ENCODE results near the gene IL3RA. TPM values are rescaled to one million over a fixed set of nuclear protein-coding genes. Genes with fewer than 3 reads are reported as not detected.

Gene IL3RA
- total RNA-seq, 5 donors from 2014 or later (not counting 1 experiment from before 2014, with no cell fraction given): 0.16 to 0.75 (median 0.35) TPM

DNA sequence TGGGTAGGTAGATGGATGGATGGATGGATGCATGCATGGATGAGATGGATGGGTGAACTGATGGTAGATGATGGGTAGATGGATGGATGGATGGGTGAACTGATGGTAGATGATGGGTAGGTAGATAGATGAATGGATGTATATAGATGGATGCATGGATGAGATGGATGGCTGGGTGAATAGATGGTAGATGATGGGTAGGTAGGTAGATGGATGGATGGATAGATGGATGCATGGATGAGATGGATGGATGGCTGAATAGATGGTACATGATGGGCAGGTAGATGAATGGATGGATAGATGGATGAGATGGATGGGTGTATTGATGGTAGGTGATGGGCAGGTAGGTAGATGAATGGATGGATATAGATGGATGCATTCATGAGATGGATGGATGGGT is 70.5 kb downstream of the IL3RA start:
- Mint-ChIP-seq H3K4me1 (no peaks in the 10 kb centered on the region), H3K9me3 (no peaks in the 10 kb centered on the region), H3K27ac (no peak overlapping the region), H3K27me3 (no peaks in the 10 kb centered on the region), H3K36me3 (peaks cover 9% of the 10 kb centered on the region), H3K4me3 (no peak overlapping the region)
- ATAC-seq (replicated peaks in 1 of 4): no peak
- ChIA-PET POLR2A (no interaction called here), CTCF (no interaction called here)
- no peaks in the 10 kb centered on the region for H3K27me3 ChIP-seq (replicated peaks in 1 of 2; ENCODE audit: control insufficient read depth in 2 of 2, extremely low read depth in 1 of 2, insufficient read depth in 2 of 2, low read length in 1 of 2)
- H3K9me3 ChIP-seq: peaks cover 2% of the 10 kb centered on the region
- no peak for DNase-seq
- no peak overlapping the region for H3K27ac ChIP-seq (ENCODE audit: low read length)
- H3K36me3 ChIP-seq (ENCODE audit: control insufficient read depth in 2 of 2, extremely low read depth in 1 of 2, insufficient read depth in 1 of 2, low read length in 1 of 2): peaks cover 6 to 55% of the 10 kb centered on the region in 2 donors
- no peaks in the 10 kb centered on the region for H3K4me1 ChIP-seq (ENCODE audit: control insufficient read depth in 1 of 2, extremely low read depth in 1 of 2, insufficient read depth in 2 of 2, low read length in 2 of 2)
- no peak overlapping the region for H3K4me3 ChIP-seq (ENCODE audit: control insufficient read depth in 1 of 2, extremely low read depth in 1 of 2, low read length in 1 of 2)

DNA sequence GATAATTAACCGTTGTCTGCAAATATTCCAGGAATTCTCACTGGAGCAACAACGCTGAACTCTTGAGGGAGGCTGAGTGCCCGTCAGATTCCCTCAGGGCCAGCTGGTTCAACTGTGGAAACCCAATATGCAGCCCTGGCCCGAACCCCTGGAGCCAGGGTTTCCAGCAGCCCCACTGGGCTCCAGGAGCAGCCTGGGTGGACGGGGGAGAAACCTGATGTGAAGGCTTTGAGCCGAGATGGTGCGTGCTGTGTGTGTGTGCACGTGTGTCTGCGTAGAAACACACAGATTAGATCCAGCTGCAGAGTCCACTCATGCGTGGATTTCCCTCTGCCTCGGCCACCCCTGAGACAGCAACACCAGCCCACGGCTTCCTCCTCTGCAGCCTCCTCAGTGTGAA is 74.7 kb downstream of the IL3RA start:
- H3K27me3 ChIP-seq (replicated peaks in 1 of 2; ENCODE audit: control insufficient read depth in 2 of 2, extremely low read depth in 1 of 2, insufficient read depth in 2 of 2, low read length in 1 of 2): no peaks in the 10 kb centered on the region
- Mint-ChIP-seq H3K4me1 (peaks cover 0 to 6% (median 0%) of the 10 kb centered on the region in 3 donors), H3K27me3 (no peaks in the 10 kb centered on the region), H3K9me3 (no peaks in the 10 kb centered on the region), H3K36me3 (peaks cover 28% of the 10 kb centered on the region), H3K27ac (no peak overlapping the region), H3K4me3 (no peak overlapping the region)
- 86% methylated on average over 11 of the region's 12 CpGs for WGBS (ENCODE audit: insufficient coverage)
- ATAC-seq (replicated peaks in 1 of 4): no peak
- H3K36me3 ChIP-seq (ENCODE audit: control insufficient read depth in 2 of 2, extremely low read depth in 1 of 2, insufficient read depth in 1 of 2, low read length in 1 of 2): peaks cover 13 to 42% of the 10 kb centered on the region in 2 donors
- H3K9me3 ChIP-seq: peaks cover 2% of the 10 kb centered on the region
- no peaks in the 10 kb centered on the region for H3K4me1 ChIP-seq (ENCODE audit: control insufficient read depth in 1 of 2, extremely low read depth in 1 of 2, insufficient read depth in 2 of 2, low read length in 2 of 2)
- no peak overlapping the region for H3K27ac ChIP-seq (ENCODE audit: low read length)
- no peak for DNase-seq
- H3K4me3 ChIP-seq (ENCODE audit: control insufficient read depth in 1 of 2, extremely low read depth in 1 of 2, low read length in 1 of 2): no peak overlapping the region
- CTCF ChIA-PET: no interaction called here
- POLR2A ChIA-PET: no interaction called here

DNA sequence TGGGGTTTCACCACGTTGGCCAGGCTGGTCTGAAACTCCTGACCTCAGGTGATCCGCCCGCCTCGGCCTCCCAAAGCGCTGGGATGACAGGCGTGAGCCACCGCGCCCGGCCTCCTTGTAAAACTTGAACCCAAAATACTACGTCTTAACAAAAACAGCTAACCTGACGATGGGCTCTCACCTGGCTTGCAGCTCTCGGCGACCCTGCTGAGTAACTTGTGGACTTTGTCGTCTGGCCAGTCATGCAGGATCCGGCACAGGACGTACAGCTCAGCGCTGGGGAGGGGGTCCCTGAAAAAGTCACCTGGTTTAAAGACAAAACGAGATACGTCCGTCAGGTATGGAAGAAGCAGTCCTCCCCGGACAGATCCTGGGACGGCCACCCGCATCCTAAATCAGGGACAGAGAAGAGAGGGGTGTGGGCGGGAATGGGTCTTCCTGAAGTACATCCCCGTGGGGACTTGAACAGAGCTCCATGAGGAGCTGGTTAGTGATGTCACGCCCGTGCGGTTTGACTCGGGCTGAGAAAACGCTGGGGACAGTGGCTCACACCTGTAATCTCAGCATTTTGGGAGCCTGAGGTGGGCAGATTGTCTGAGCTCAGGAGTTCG is 76.1 kb downstream of the IL3RA start:
- H3K4me1 ChIP-seq (ENCODE audit: control insufficient read depth in 1 of 2, extremely low read depth in 1 of 2, insufficient read depth in 2 of 2, low read length in 2 of 2): no peaks in the 10 kb centered on the region
- Mint-ChIP-seq H3K36me3 (peaks cover 28% of the 10 kb centered on the region), H3K4me3 (no peak overlapping the region), H3K4me1 (peaks cover 0 to 6% (median 0%) of the 10 kb centered on the region in 3 donors), H3K9me3 (no peaks in the 10 kb centered on the region), H3K27ac (no peak overlapping the region), H3K27me3 (no peaks in the 10 kb centered on the region)
- peaks cover 15 to 33% of the 10 kb centered on the region in 2 donors for H3K36me3 ChIP-seq (ENCODE audit: control insufficient read depth in 2 of 2, extremely low read depth in 1 of 2, insufficient read depth in 1 of 2, low read length in 1 of 2)
- no peak overlapping the region for H3K27ac ChIP-seq (ENCODE audit: low read length)
- no peak overlapping the region for H3K4me3 ChIP-seq (ENCODE audit: control insufficient read depth in 1 of 2, extremely low read depth in 1 of 2, low read length in 1 of 2)
- DNase-seq: no peak
- 93% methylated on average over 27 of the region's 31 CpGs for WGBS (ENCODE audit: insufficient coverage)
- ATAC-seq (replicated peaks in 1 of 4): no peak
- H3K27me3 ChIP-seq (replicated peaks in 1 of 2; ENCODE audit: control insufficient read depth in 2 of 2, extremely low read depth in 1 of 2, insufficient read depth in 2 of 2, low read length in 1 of 2): no peaks in the 10 kb centered on the region
- no peaks in the 10 kb centered on the region for H3K9me3 ChIP-seq
- CTCF ChIA-PET: no interaction called here
- POLR2A ChIA-PET: no interaction called here

DNA sequence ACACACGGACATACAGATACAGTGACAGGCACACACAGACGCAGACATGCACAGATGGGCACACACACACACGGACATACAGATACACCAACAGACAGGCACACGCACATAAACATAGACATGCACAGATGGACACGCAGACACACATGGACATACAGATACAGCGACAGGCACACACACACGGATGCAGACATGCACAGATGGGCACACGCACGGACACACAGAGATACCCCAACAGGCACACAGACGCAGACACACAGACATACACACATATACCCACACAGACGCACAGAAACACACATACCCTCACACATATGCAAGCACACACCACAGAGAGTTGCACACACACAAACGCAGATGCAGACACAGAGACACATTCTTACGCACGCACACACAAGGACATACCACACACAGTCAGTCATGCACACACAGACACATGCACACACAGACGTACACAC is 79.8 kb downstream of the IL3RA start:
- no peak overlapping the region for H3K4me3 ChIP-seq (ENCODE audit: control insufficient read depth in 1 of 2, extremely low read depth in 1 of 2, low read length in 1 of 2)
- H3K27me3 ChIP-seq (replicated peaks in 1 of 2; ENCODE audit: control insufficient read depth in 2 of 2, extremely low read depth in 1 of 2, insufficient read depth in 2 of 2, low read length in 1 of 2): no peaks in the 10 kb centered on the region
- H3K9me3 ChIP-seq: no peaks in the 10 kb centered on the region
- no peak overlapping the region for H3K27ac ChIP-seq (ENCODE audit: low read length)
- ChIA-PET CTCF (no interaction called here), POLR2A (no interaction called here)
- H3K27me3 Mint-ChIP-seq: no peaks in the 10 kb centered on the region
- 87% methylated on average over 15 of the region's 15 CpGs for WGBS (ENCODE audit: insufficient coverage)
- H3K9me3 Mint-ChIP-seq: peaks cover 0 to 8% (median 0%) of the 10 kb centered on the region in 3 donors
- no peaks in the 10 kb centered on the region for H3K4me1 ChIP-seq (ENCODE audit: control insufficient read depth in 1 of 2, extremely low read depth in 1 of 2, insufficient read depth in 2 of 2, low read length in 2 of 2)
- peaks cover 36% of the 10 kb centered on the region for H3K36me3 Mint-ChIP-seq
- DNase-seq (no peak), ATAC-seq (replicated peaks in 1 of 4) (no peak)
- peaks cover 22 to 42% of the 10 kb centered on the region in 2 donors for H3K36me3 ChIP-seq (ENCODE audit: control insufficient read depth in 2 of 2, extremely low read depth in 1 of 2, insufficient read depth in 1 of 2, low read length in 1 of 2)
- H3K4me3 Mint-ChIP-seq: no peak overlapping the region
- H3K4me1 Mint-ChIP-seq: peaks cover 0 to 15% (median 0%) of the 10 kb centered on the region in 3 donors
- no peak overlapping the region for H3K27ac Mint-ChIP-seq

DNA sequence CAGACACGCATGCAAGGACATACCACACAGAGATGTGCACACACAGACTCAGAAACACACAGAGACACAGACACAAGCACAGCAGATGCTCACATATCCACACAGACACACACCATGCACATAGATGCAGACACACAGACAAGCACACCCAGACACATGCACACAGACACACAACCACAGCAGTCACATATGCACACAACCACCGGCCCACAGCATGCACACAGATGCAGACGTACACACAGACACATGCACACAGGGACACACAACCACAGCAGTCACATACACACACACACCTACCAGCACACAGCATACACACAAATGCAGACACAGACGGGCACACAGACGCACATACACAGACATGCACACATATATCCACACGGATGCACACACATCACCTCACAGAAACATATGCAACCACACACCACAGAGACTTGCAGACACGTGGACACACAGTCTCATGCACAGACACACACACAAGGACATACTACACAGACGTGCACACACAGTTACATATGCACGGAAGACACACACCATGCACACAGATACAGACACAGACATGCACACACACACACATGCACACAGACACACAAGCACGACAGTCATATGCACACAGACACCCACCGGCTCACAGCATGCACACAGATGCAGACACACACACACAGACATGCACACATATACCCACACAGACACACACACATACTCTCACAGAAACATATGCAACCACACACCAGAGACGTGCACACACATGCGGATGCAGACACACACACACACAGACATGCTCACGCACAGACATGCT is 80.6 kb downstream of the IL3RA start:
- Histone ChIP-seq H3K4me3 (ENCODE audit: control insufficient read depth in 1 of 2, extremely low read depth in 1 of 2, low read length in 1 of 2) (no peak overlapping the region), H3K27ac (ENCODE audit: low read length) (no peak overlapping the region), H3K9me3 (no peaks in the 10 kb centered on the region), H3K27me3 (replicated peaks in 1 of 2; ENCODE audit: control insufficient read depth in 2 of 2, extremely low read depth in 1 of 2, insufficient read depth in 2 of 2, low read length in 1 of 2) (no peaks in the 10 kb centered on the region), H3K4me1 (ENCODE audit: control insufficient read depth in 1 of 2, extremely low read depth in 1 of 2, insufficient read depth in 2 of 2, low read length in 2 of 2) (no peaks in the 10 kb centered on the region), H3K36me3 (ENCODE audit: control insufficient read depth in 2 of 2, extremely low read depth in 1 of 2, insufficient read depth in 1 of 2, low read length in 1 of 2) (peaks cover 26 to 42% of the 10 kb centered on the region in 2 donors)
- peaks cover 39% of the 10 kb centered on the region for H3K36me3 Mint-ChIP-seq
- DNase-seq (no peak), ATAC-seq (replicated peaks in 1 of 4) (peak in 1 of 4 experiments; percentile 14)
- ChIA-PET POLR2A (no interaction called here), CTCF (no interaction called here)
- no peaks in the 10 kb centered on the region for H3K27me3 Mint-ChIP-seq
- WGBS (ENCODE audit: insufficient coverage): 84% methylated on average over 14 of the region's 14 CpGs
- H3K9me3 Mint-ChIP-seq: peaks cover 6 to 8% (median 7%) of the 10 kb centered on the region in 3 donors
- H3K4me3 Mint-ChIP-seq: no peak overlapping the region
- H3K4me1 Mint-ChIP-seq: peaks cover 0 to 15% (median 0%) of the 10 kb centered on the region in 3 donors
- no peak overlapping the region for H3K27ac Mint-ChIP-seq

DNA sequence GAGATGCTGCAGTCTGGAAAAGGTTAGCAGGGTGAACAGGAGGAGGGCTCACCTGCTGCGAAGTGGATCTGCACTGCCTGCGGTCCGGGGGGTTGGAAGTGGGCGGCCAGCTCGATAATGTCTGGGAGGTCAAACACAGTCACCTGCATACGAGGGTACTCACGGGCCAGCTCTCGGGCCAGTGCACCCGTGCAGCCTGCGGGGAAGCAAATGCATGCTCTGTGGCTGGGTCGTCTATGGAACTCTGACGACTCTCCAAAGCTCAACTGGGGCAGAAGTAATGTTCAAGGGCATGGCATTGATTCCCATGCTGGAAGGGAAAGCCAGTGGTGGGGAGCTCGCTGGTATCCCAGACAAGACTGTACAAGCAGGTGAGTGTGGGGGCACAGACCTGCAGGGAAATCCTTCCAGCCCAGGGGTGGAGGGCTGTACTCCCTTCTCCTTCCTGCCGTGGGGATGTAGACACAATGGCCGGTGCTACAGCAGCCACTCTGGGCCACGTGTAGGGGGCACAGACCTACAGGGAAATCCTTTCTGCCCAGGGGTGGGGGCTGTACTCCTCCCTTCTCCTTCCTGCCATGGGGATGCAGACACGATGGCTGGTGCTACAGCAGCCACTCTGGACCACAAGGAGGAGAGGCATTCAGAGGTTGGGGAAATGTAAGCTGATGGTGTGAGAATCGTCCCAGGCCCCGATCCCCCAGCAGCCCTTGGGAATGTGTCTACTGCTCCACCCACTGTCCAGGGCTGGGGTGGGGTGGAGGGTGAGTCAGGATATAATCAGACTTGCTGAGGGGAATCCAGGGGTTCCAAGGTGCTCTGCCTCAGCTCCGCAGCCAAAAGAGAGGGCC is 81.6 kb downstream of the IL3RA start:
- Histone ChIP-seq H3K36me3 (ENCODE audit: control insufficient read depth in 2 of 2, extremely low read depth in 1 of 2, insufficient read depth in 1 of 2, low read length in 1 of 2) (peaks cover 32 to 42% of the 10 kb centered on the region in 2 donors), H3K27me3 (replicated peaks in 1 of 2; ENCODE audit: control insufficient read depth in 2 of 2, extremely low read depth in 1 of 2, insufficient read depth in 2 of 2, low read length in 1 of 2) (no peaks in the 10 kb centered on the region), H3K9me3 (no peaks in the 10 kb centered on the region), H3K27ac (ENCODE audit: low read length) (no peak overlapping the region), H3K4me1 (ENCODE audit: control insufficient read depth in 1 of 2, extremely low read depth in 1 of 2, insufficient read depth in 2 of 2, low read length in 2 of 2) (no peaks in the 10 kb centered on the region), H3K4me3 (ENCODE audit: control insufficient read depth in 1 of 2, extremely low read depth in 1 of 2, low read length in 1 of 2) (no peak overlapping the region)
- no peak for DNase-seq
- ChIA-PET CTCF (no interaction called here), POLR2A (no interaction called here)
- Mint-ChIP-seq H3K36me3 (peaks cover 38% of the 10 kb centered on the region), H3K27ac (no peak overlapping the region), H3K27me3 (no peaks in the 10 kb centered on the region), H3K4me1 (peaks cover 0 to 15% (median 0%) of the 10 kb centered on the region in 3 donors), H3K9me3 (peaks cover 8 to 12% (median 11%) of the 10 kb centered on the region in 3 donors), H3K4me3 (no peak overlapping the region)
- no peak for ATAC-seq (replicated peaks in 1 of 4)
- 98% methylated on average over 15 of the region's 20 CpGs for WGBS (ENCODE audit: insufficient coverage)

All from T-cell (primary cell).